SK-N-SH (cell line): ENCODE measurements around the gene ELF4. TPM values are rescaled to one million over a fixed set of nuclear protein-coding genes. Genes with fewer than 3 reads are reported as not detected.

Experiments used
- CTCF ChIA-PET: fragments of 300-600, 350-600 bp; formaldehyde crosslinking; extraction: SDS; loops from one replicate; lab custom pipeline; 2021; lab: Yijun Ruan, JAX
- POLR2A ChIA-PET: fragments of 350-600 bp; sonication (Branson Sonifier 250); formaldehyde crosslinking; extraction: SDS; loops from one replicate; lab custom pipeline; 2020; ENCODE audit warnings: antibody characterized with exemption, inconsistent platforms; lab: Yijun Ruan, JAX
- DNase-seq: peaks from one replicate; pipeline ENCODE4 v3.0.0; 2012
- H2AFZ ChIP-seq: fragments of 200-600 bp; sonication (generic); 2 replicates; pipeline ENCODE4 v1.8.1; 2016; ENCODE audit warnings: antibody characterized with exemption, mild to moderate bottlenecking, low read depth
- H3F3A ChIP-seq: fragments of 200-600 bp; sonication (generic); replicated peaks from 2 replicates; pipeline ENCODE3; 2016; ENCODE audit warnings: antibody characterized with exemption, mild to moderate bottlenecking; ENCODE audit not compliant: insufficient read depth
- H3K27ac ChIP-seq, 2 experiments: fragments of 200-500 bp in 1 of 2; fragments of 200-600 bp in 1 of 2; sonication (Bioruptor generic) in 1 of 2; sonication (generic), shearing (Covaris generic) in 1 of 2; 2 replicates each; pipeline versions ENCODE4 v1.5.1 to v1.6.1; 2014 to 2016; ENCODE audit warnings: low read depth in 2 of 2, inconsistent platforms in 1 of 2, low read length in 1 of 2, mild to moderate bottlenecking in 1 of 2, mixed read lengths in 1 of 2
- H3K27me3 ChIP-seq: fragments of 200-600 bp; sonication (generic), shearing (Covaris generic); 2 replicates; pipeline ENCODE4 v1.6.1; 2016; ENCODE audit warnings: mixed run types; ENCODE audit not compliant: insufficient read depth
- H3K36me3 ChIP-seq, 2 experiments: fragments of 200-500 bp in 1 of 2; fragments of 200-600 bp in 1 of 2; sonication (Bioruptor generic) in 1 of 2; sonication (generic) in 1 of 2; replicated peaks in 1 of 2; 2 replicates each; pipeline versions ENCODE3 to v1.5.1; 2014 to 2016; ENCODE audit warnings: low read length in 1 of 2, mild to moderate bottlenecking in 1 of 2; ENCODE audit not compliant: insufficient read depth in 2 of 2, control insufficient read depth in 1 of 2
- H3K4me1 ChIP-seq, 2 experiments: fragments of 200-500 bp in 1 of 2; fragments of 200-600 bp in 1 of 2; sonication (Bioruptor generic) in 1 of 2; sonication (generic), shearing (Covaris generic) in 1 of 2; 2 replicates each; pipeline versions ENCODE4 v1.5.1 to v1.6.1; 2014 to 2016; ENCODE audit warnings: low read depth in 1 of 2, low read length in 1 of 2, mixed run types in 1 of 2; ENCODE audit not compliant: insufficient read depth in 2 of 2, control insufficient read depth in 1 of 2
- H3K4me2 ChIP-seq: fragments of 200-600 bp; sonication (generic), shearing (Covaris generic); 2 replicates; pipeline ENCODE4 v1.6.1; 2017; ENCODE audit warnings: mixed run types
- H3K4me3 ChIP-seq, 2 experiments: fragments of 200-500 bp in 1 of 2; fragments of 200-600 bp in 1 of 2; sonication (Bioruptor generic) in 1 of 2; sonication (generic), shearing (Covaris generic) in 1 of 2; 2 replicates each; pipeline versions ENCODE4 v1.5.1 to v1.8.1; 2014 to 2016; ENCODE audit warnings: low read depth in 2 of 2, inconsistent platforms in 1 of 2, low read length in 1 of 2, mild to moderate bottlenecking in 1 of 2, mixed read lengths in 1 of 2, moderate library complexity in 1 of 2
- H3K79me2 ChIP-seq: fragments of 200-600 bp; sonication (generic); 2 replicates; pipeline ENCODE4 v1.8.1; 2017; ENCODE audit warnings: mild to moderate bottlenecking; ENCODE audit not compliant: insufficient read depth
- H3K9ac ChIP-seq: fragments of 200-600 bp; sonication (generic); 2 replicates; pipeline ENCODE4 v1.6.1; 2017; ENCODE audit warnings: mixed run types
- H3K9me2 ChIP-seq: fragments of 200-600 bp; sonication (generic); 2 replicates; pipeline ENCODE4 v1.6.1; 2017; ENCODE audit warnings: mixed run types
- H3K9me3 ChIP-seq: fragments of 200-600 bp; sonication (generic); 2 replicates; pipeline ENCODE4 v1.6.1; 2017; ENCODE audit warnings: mixed run types, mild to moderate bottlenecking, moderate library complexity
- H4K20me1 ChIP-seq: fragments of 200-600 bp; sonication (generic); 2 replicates; pipeline ENCODE4 v1.6.1; 2017; ENCODE audit warnings: mild to moderate bottlenecking, mixed run types; ENCODE audit not compliant: insufficient read depth
- CTCF ChIP-seq: fragments of 200-600 bp; sonication (generic); IDR thresholded peaks from 2 replicates; pipeline ENCODE4 v1.6.1; 2017; ENCODE audit warnings: antibody characterized with exemption, mild to moderate bottlenecking, moderate library complexity
- ELF1 ChIP-seq: IDR thresholded peaks from 2 replicates; pipeline ENCODE4 v1.4.0; 2012
- FOSL2 ChIP-seq: IDR thresholded peaks from 2 replicates; pipeline ENCODE4 v1.4.0; 2012; ENCODE audit warnings: low read depth, mild to moderate bottlenecking, moderate library complexity, borderline replicate concordance
- IRF3 ChIP-seq: fragments of 150-350 bp; IDR thresholded peaks from 2 replicates; pipeline ENCODE4 v1.6.1; 2016; ENCODE audit warnings: mild to moderate bottlenecking, low read depth, low read length
- MAX ChIP-seq: IDR thresholded peaks from 2 replicates; pipeline ENCODE4 v1.4.0; 2012; ENCODE audit warnings: low read depth
- NFIC ChIP-seq: IDR thresholded peaks from 2 replicates; pipeline ENCODE4 v1.4.0; 2012; ENCODE audit warnings: borderline replicate concordance
- POLR2AphosphoS5 ChIP-seq: IDR thresholded peaks from 2 replicates; pipeline ENCODE4 v1.6.1; 2012; ENCODE audit warnings: low read depth, low read length
- SMC3 ChIP-seq: IDR thresholded peaks from 2 replicates; pipeline ENCODE4 v1.6.1; 2012; ENCODE audit warnings: low read depth, low read length, improper control_type of control experiment
- WGBS: methylation state at CpG from one replicate; pipeline ENCODE4 v1.1.6; 2017; ENCODE audit warnings: low lambda C conversion rate; 5-methylcytosine and 5-hydroxymethylcytosine counted together
- polyA plus RNA-seq, 3 experiments: library from polyadenylated mRNA; depleted of rRNA; stranded (reverse); fragments of >200 nt; gene quantifications; 2 replicates each; pipeline ENCODE4 v1.2.3, GENCODE V29; 2012

The ELF4 gene
- polyA plus RNA-seq, 1 of the 3 experiments (the other 2 are of a cell fraction): 9.6 TPM

GRCh38 chrX:130120746-130121504, 10.6 kb upstream of the ELF4 start:
- Histone ChIP-seq H3K4me1 (peaks cover 9 to 27% of the 10 kb centered on the region in 2 experiments; a peak in 3 of 4 replicates), H3K79me2 (no peaks in the 10 kb centered on the region), H3K4me3 (peak overlapping the region; percentile 31 to 57), H3K9me3 (no peaks in the 10 kb centered on the region), H3K9ac (peak overlapping the region; percentile 36; the same call in 1 of the 2 replicates), H4K20me1 (no peaks in the 10 kb centered on the region), H3K27me3 (no peaks in the 10 kb centered on the region; the same call in 1 of the 2 replicates), H3K36me3 (peaks cover 2 to 5% of the 10 kb centered on the region in 2 experiments), H3K4me2 (peak overlapping the region; percentile 80), H2AFZ (peak overlapping the region; percentile 81), H3F3A (peaks cover 3% of the 10 kb centered on the region), H3K9me2 (no peaks in the 10 kb centered on the region), H3K27ac (peak overlapping the region in 1 of 2 experiments; percentile 39; a peak in 1 of 4 replicates)
- TF ChIP-seq SMC3 (peak; percentile 34; the same call in 1 of the 2 replicates), MAX (peak; percentile 70), NFIC (0 out of 2 replicates have a peak, but pooled peaks have one; percentile 19), CTCF (peak; percentile 78), FOSL2 (peak; percentile 31; the same call in 1 of the 2 replicates), IRF3 (no peak)
- ChIA-PET CTCF (interaction anchor here (0.7 to 3.0 kb wide), 11 partner anchors 9 to 195 kb away, joined by 3 to 26 read pairs (median 4); partner anchors contain the start of gene ELF4), POLR2A (no interaction called here)
- DNase-seq: peak; percentile 86
- 37% methylated on average over 30 of the region's 58 CpGs for WGBS

- 77% methylated on average over 9 of the region's 28 CpGs for WGBS
These were observed 10.0 kb upstream of the ELF4 start for GRCh38 chrX:130120321-130120731.

More at GRCh38 chrX:130120321-130120731, 10.0 kb upstream of the ELF4 start:
- peaks cover 3% of the 10 kb centered on the region for H3F3A ChIP-seq
- TF ChIP-seq ELF1: no peak
- no peak for TF ChIP-seq POLR2AphosphoS5
- H3K9me2 ChIP-seq: no peaks in the 10 kb centered on the region
- no peaks in the 10 kb centered on the region; the same call in 1 of the 2 replicates for H3K27me3 ChIP-seq
- no peaks in the 10 kb centered on the region for H3K79me2 ChIP-seq
- no peak overlapping the region; the same call in 1 of the 2 replicates for H3K9ac ChIP-seq
- 0 out of 4 replicates have a peak overlapping the region, but pooled peaks of 1 of the 2 experiments have one; percentile 39 for H3K27ac ChIP-seq
- H2AFZ ChIP-seq: 0 out of 2 replicates have a peak overlapping the region, but pooled peaks have one; percentile 81
- peak overlapping the region; percentile 31 to 57; a peak in 3 of 4 replicates for H3K4me3 ChIP-seq
- peaks cover 2 to 5% of the 10 kb centered on the region in 2 experiments for H3K36me3 ChIP-seq
- no peak for DNase-seq
- no peaks in the 10 kb centered on the region for H4K20me1 ChIP-seq
- POLR2A ChIA-PET: no interaction called here
- H3K4me2 ChIP-seq: peak overlapping the region; percentile 80
- peaks cover 9 to 21% of the 10 kb centered on the region in 2 experiments; a peak in 3 of 4 replicates for H3K4me1 ChIP-seq
- CTCF ChIA-PET: interaction anchor here (0.5 to 3.0 kb wide), 8 partner anchors 8 to 195 kb away, joined by 3 to 26 read pairs (median 4); partner anchors contain the start of gene ELF4
- no peaks in the 10 kb centered on the region for H3K9me3 ChIP-seq
